Glomerular endothelial cell (primary cell): ENCODE measurements around the gene KRT2. TPM values are rescaled to one million over a fixed set of nuclear protein-coding genes. Genes with fewer than 3 reads are reported as not detected.

Experiments used
- DNase-seq: peaks from one replicate; pipeline ENCODE4 v3.0.0-alpha.2; 2011; ENCODE audit warnings: low read depth, low spot score; ENCODE audit errors: extremely low read depth
- total RNA-seq: library from RNA; depleted of rRNA; stranded (reverse); fragments of >200 nt; gene quantifications from 2 replicates; pipeline ENCODE4 v1.2.3, GENCODE V29; 2015

The KRT2 gene
- total RNA-seq, 1 donor from 2014 or later, result not detected

DNA sequence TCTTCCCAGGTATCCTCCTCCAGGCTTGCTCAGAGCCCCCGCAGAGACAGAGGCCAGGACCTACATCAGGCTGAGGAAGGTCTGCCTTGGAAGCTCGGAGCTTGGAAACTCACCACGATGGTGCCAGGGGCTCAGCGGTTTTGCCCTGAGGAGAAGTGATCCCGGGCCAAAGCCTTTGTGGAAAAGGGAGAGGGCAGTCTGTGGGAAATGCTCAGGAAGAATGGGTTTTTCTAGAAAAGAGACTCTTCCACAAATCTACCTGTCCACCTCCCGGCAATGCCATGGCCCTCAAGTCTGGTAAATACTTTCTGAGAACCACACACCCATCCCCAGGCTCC, 8.0 kb downstream of the KRT2 start:
- DNase-seq, result no peak

DNA sequence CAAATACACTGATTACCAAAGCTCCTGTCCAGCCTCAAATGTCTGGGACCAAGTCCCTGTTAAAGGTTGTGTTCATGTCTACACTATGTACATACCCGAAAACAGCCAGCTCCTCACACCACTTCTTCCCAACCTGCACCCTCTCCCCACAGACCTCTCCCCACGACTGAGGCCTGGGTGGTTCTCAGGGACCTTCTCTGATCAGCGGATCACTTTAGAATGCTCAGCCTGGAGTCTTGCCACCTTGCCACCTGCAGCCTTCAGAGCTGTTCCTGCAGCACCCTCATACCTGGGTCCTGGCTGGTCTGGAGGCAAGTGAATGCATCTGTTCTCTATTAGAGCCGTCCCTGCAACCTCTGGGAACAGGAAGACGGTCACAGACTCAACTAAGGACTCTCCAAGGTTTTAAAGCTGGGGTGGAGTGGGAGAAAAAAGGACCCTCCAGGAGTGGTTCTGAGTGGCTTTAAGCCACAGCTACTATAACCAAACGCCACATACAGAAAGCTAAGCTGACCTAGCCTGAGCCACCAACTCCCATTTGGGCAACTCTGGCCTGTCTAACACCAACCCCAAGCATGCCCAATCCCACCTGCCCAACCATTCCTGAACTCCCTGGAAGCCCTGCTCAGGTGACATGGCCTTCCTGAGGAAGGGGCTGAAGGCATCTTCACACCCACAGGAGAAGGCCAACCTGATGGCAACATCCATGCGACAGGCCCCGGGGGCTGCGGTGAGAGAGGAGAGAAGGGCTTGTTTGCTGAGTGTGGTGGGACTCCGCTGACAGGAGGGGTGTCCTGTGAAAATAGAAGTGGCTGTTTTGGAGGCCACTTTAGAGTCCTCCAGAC, 8.6 kb downstream of the KRT2 start:
- DNase-seq, result no peak

DNA sequence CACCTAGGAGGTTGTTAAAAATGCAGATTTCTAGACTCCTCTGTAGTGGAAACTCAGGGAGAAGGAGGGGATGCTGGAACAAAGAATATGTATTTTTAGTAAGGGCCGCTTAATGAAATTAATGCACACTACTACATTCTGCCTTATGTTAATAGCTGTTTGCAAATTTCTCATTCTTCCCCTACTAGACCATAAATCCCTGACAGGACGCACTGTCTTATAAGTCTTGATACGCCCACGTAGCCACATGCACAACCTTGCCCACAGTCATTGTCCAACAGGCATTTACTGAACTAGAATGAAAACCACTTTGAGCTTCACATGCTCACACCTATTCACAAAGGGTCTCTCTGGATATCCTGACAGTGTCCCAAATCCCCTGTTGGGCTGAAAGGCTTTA, 10.5 kb downstream of the KRT2 start:
- DNase-seq, result no peak

DNA sequence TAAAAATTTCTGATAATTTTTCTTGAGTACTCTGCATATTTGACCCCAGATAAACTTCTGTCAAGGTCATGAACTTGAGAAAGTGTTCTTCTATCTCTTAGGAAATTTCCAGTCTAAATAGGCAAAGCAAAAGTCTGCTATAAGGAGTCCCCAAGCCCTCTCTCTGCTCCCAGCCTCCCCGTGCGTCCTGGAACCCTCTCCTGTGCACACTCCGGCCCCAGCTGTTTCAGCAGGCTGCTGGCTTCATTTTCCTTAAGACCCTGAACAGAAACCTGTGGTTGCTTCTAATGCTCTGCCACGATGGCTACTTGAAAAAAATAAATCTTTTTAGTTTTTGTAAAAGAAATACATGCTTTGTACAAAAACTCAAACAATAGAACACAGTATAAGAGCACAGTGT, 14.7 kb downstream of the KRT2 start:
- DNase-seq, result no peak

DNA sequence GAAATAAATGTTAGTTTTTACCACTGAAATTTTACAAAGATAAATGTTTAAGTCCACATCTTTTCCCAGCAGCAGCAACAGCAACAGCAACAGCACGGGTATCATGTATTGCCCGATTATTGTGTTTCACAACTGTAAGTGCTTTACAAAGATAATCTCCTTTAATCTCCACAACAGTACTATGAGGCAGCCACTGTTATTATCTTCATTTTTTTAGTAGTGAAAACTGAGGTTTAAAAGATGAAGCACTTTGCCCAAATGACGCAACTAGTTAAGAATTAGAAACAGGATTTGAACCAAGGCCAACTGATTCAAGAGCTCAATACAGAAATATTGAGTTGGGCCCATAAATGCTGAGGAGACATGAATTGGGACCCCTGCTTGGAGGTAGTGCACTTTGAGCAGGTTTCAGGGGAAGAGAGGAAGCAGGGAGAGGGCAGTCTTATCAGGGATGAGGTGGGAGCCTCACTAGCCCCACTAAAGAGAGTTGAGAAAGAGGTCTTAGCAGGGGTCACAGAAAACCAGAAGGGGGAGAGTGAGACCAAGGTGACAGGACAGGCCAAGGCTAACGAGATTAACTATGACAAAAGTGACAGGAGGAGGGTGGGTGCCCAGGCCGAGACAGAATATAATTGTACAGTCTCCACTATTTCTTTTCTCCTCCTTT, 15.3 kb downstream of the KRT2 start:
- no peak for DNase-seq

DNA sequence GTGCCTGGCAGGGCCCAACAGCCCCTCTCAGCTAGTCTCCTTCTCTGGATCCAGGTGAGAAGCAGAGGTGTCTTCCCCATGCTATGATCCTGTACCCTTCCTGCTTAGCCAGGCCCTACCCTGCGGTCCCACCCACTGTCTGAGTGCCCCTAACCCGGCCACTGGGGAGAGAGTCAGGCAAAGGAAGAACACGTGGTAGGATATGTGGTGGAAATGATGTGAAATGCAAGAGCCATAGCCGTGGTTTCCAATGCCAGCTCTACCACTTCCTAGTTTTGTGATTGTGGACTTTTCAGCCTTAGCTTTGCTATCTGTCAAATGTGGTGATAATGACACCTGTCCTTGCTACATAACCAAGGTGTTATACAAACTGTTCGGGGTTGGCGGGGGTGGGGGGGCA, 15.8 kb downstream of the KRT2 start:
- no peak for DNase-seq

DNA sequence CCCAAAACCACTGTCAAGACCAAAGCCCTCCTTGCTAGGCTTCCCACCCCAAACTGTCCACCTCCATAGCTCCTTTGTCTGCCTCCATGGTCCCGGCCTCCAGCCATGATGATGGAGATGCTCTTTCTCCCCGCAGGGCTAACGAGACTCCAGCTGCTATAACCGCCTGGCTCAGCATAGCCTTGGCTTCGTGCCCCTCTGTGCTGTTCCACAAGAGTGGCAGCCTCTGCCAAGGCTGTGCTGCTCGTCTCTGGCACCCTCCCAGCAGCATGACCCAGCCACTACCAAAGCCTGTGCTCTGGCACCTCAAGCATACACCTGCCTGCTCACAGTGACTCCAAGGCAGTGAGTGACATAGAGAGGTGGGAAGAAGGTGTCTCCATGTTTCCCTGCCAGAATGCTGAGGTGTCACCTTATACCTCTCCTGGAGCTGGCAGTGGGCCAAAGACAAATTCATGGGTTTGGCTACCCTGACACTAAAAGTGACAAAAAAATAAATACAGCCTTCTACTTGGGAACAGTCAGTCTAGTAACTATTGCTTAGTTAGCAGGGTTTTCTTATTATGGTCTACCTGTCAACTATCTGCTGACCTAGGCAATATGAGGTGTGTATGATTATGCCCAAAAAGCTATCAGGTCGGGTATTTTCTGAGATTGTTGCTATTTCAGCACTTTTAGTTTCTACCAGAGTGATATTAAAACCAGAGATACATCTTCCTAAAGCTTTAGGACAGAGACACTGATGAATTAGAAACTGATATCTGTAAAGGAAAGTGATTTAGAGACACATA, 17.6 kb downstream of the KRT2 start:
- DNase-seq, result no peak

DNA sequence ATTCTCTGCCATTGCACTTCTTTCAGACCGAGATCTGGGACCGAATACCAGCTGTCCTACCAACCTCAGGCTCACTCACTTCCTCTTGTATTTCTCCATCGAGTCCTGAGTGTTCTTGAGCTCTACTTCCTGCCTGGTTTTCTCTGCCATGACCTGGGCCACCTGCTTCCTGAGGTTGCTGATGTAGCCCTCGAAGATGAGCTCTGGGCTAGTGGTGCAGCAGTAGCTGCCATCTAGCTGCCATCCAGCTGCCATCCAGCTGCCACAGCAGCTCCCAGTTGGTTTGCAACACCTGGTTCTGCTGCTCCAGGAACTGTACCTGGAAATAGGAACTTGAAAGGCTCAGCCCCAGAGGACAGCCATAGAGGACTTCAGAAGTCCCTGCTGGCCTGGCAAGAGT, 18.6 kb downstream of the KRT2 start:
- DNase-seq, result no peak

DNA sequence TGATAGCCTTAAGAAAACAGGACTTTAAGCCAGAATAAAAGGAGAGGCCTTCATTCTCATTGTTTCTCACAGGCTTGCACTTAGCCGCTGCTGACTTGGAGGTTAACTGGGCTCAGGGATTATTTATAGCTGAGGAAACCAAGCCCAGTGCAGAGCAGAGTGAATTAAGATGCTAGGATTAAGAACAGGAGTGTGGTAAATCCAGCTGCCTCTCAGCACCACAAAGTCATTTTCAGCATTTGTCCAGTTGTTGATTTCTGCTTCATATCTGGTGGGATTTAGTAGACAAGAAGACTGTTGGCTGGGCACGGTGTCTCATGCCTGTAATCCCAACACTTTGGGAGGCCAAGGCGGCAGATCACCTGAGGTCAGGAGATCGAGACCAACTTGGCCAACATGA, 19.4 kb downstream of the KRT2 start:
- DNase-seq, result no peak

DNA sequence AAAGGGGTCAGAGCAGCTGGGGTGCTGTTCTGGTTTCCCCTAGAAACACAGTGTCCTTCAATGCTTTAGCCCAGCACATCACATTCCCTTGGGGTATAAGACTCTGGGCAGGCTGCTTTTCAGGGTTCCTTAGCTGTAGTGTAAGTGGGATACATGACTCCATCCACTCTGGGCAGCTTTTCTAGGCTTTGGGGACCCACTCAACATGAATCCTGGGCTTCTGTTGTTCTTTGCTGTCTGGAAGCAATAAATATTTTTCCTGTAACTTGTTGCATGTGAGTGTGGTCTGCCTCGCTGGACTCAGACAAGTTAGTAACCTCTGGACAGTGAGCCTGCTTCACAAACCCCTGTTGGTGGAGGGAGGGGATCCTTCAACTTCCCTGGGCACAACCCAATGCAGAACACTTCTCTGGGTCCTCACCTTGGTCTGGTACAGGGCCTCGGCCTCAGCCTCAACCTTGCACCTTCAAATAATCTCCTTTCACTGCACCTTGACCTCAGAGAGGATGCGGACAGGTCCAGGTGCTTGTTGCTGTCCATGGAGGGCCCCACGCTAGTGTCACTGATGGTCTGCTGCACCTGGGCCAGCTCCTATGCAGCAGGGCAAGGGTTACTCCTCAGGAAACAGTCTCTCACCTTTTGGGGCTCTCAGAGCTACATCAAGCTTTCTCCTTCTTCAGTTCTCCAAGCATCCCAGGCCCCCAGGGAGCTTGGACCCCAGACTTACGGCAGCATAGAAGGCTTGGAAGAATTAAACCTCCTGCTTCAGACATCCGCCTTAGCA, 20.1 kb downstream of the KRT2 start:
- DNase-seq, result no peak

DNA sequence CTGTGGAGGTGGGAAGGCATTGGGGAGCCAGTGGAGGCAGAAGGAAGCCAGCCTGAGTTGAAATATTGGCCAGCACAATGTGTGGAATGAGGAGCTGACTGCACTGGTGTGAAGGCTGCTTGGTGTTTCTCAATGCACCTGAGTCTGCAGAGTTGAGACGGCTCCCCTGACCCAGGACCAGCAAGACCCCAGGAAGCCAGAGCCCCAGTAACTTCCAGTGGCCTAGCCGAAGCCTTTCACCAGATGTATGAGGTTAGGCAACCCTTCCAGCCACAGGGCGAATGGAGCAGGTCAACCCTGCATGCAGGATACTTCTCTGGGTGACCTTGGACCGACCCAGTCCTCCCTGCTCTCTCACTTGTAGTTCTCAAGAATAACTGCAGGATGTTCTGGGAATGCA, 20.7 kb downstream of the KRT2 start:
- no peak for DNase-seq

DNA sequence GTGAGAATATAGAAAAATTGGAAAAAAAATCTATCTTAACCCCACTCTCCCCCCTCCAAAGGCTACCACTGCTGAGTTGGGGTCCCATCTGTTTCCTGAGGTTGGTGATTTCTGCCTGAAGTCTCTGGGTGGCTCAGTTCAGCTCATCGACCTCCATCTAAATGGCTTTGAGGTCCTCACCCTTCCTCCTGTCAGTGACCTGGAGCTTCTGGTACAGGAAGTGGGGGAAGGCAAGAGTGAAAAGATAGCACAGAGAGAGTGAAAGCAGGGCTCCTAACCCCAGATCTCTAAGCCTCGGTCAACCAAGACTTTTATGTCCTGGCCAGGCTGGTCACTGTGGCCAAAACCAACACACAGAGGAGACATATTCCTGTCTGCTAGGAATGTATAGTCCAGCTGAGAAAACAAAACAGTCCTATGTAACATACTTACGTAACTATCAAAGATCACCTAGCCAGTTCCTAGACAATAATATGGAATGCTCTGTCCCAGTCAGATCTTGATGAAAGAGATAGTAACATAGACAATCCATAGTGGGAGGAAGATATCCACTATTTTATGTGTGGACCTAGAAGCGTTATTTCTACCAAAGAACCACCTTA, 21.3 kb downstream of the KRT2 start:
- no peak for DNase-seq

DNA sequence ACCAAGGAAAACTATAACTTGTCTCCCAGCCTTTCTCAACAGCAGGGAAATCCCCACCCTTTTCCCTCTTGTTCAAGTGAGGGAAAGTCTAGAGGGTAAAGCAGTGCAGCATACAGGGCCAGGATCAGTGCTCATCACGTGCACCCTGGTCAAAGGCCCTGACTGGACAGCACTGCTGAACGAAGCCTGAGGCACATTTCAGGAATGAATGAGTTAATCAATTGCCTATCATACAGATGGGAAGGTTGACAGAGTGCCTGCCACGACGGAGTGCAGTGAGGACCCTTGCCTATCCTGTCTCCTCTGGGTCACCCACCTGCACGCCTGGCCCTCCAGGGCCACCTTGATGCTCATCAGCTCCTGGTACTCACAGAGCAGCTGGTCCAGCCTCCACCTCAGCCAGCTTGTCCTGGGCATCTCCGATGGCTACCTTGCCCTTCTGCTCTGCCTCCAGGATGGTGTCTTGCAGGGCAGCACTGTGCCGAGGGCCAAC, 22.0 kb downstream of the KRT2 start:
- DNase-seq, result no peak

DNA sequence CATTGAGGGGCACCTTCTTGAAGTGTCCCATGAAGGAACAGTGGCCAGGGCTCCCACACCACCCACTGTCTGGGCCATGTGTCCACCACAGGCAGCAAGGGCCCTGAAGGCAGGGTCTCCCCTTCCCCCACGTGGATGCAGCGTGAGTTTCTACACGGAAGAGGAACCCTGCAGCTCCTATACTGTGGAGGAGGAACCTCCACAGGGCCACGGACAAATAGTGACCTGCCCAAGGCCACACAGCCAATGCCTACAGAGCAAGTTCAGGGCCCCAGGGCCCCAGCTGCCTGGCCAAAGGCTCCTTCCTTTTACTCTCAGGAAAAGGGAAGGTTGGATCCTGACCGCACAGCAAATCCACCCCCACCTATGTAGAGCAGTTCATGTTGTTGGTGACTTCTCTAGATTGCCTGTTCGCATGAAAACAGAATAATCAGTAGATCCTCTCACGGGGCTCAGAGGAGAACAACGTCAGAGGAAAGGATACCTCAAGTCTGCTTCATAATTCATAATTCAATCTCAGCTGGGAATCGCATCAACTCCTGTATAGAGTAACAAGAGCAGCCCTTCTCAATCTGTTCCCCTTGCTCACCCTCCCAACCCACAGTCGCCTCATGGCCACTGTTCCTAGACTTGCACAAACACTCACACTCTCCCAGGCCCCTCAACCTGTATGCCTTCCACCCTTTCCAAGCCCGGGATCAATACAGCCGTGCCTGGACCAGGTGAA, 22.6 kb downstream of the KRT2 start:
- no peak for DNase-seq

DNA sequence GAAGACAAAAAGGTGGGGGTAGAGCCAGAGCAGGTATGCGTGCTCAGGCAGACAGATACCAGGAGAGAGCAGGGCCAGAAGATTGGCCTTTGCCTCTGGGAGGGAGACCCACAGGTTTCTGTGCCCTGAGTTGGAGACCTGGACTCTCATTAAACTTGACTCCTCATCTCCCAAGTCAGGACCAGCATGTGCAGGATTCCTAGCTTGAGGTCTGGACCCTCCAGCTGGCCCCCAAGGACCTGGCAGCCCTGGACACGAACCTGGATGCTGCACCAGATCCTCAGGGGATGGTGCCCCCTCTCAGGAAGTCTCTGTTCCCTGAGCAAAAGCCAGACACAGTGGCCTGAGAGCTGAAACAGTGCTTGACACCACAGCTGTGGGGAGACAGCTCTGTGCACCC, 23.2 kb downstream of the KRT2 start:
- DNase-seq, result no peak

DNA sequence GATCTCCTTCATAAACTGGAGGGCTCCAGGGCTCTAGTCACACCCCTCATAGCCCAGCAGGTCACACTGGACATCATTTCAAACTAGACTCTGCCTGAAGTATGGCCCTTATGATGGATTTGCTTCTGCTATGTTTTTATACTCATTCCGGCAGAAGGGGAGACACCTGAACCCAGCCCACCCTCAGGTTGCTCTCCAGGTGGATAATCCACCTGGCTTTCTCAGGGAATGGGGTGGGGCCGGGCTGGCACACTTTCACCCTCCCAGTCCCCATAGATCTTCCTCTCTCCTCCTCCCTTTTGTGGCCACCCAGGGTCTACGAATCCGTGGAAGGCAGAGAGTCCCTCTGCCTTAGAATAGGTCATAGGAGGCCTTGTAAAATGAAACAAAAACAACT, 23.9 kb downstream of the KRT2 start:
- no peak for DNase-seq

DNA sequence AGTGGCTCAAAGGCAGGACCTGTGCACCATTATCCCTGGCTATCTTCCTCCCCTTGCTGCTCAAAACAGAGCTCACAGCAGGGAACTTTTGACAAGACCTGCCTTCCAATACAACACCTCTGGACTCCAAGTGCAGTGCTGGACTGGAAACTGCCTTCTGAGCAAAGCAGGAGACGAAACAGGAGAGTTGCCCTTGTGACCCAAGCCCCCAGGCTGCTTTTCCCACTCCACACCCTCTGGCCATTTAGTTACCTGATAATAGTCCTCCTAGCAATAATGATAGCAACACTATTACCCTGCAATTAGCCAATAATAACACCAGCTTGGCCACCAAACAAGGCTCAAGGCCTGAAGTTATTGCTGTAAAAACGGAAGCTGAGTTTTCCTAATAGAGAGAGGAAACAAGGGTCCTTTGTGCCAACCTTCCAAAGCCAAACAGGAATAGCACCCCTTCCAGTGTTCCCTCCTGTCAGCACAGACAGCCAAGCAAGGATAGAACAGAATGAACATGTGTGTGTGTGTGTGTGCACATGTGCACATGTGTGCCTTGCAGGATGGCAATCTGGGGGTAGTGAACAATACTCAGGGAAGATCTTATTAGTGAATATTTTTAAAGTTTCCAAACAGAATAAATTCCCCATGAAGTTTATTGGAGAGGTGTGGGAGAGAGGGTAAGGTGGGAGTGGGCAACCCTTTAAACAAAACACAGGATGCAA, 24.5 kb downstream of the KRT2 start:
- DNase-seq, result no peak

DNA sequence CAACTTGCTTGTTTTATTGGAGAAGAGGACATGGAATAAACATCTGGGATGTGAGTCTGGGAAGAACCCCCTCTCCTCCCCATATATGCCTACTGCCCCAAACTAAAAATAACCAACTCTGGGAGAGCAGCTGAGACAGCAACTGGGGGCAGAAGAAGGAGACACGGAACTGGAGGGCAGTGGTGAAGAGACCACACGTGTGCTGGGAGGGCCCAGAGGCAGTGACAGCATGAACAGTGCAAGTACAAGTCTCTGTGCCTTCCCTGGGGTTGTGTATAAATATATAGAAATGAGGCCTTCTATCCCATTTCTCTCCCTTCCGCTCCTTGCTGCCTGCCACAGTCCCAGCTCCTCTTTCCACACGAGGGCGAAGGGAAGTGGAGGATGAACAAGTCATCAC, 29.7 kb downstream of the KRT2 start:
- DNase-seq, result no peak

DNA sequence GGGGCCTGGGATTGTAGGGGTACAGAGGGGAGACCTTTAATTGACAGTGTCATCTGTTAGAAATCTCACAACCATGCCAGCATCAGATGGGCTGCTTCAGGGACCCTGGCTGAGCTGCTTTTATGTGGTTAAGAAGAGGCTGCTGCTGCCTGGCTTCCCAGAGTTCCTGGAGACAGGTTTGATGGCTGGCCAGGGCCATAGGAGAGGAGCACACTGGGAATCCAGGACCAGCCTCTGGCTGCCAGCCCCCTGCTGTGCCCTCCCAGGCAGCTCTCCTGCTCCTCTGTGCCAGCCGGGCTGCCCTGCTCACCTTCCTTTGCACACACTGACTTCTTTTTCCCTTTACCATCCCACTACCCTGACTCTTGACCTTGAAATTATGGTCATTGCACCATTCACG, 33.1 kb downstream of the KRT2 start:
- DNase-seq, result no peak
